Osteoblast (primary cell): ENCODE results near the gene PIGQ. TPM values are rescaled to one million over a fixed set of nuclear protein-coding genes. Genes with fewer than 3 reads are reported as not detected.
A peak's percentile ranks its signal among the peaks of the same experiment; 100 is the strongest.

Experiments
- DNase-seq: peaks from one replicate; pipeline ENCODE4 v3.0.0; 2011; ENCODE audit warnings: low spot score, mixed read lengths; ENCODE audit not compliant: insufficient read length; ENCODE audit errors: missing footprints
- H2AFZ ChIP-seq: 2 replicates; pipeline ENCODE4 v1.6.0; 2011; ENCODE audit warnings: mild to moderate bottlenecking, low read length
- H3K27ac ChIP-seq: 2 replicates; pipeline ENCODE4 v1.5.1; 2011; ENCODE audit warnings: mild to moderate bottlenecking, low read depth, low read length, moderate library complexity
- H3K27me3 ChIP-seq: 2 replicates; pipeline ENCODE4 v1.6.0; 2012; ENCODE audit warnings: mild to moderate bottlenecking, control low read depth, inconsistent platforms, low read length, moderate library complexity; ENCODE audit not compliant: insufficient read depth
- H3K36me3 ChIP-seq: 2 replicates; pipeline ENCODE4 v1.5.1; 2011; ENCODE audit warnings: mild to moderate bottlenecking, low read length, control low read depth, moderate library complexity; ENCODE audit not compliant: insufficient read depth
- H3K4me1 ChIP-seq: 2 replicates; pipeline ENCODE4 v1.5.1; 2011; ENCODE audit warnings: mild to moderate bottlenecking, low read length, control low read depth, moderate library complexity; ENCODE audit not compliant: insufficient read depth
- H3K4me2 ChIP-seq: 2 replicates; pipeline ENCODE4 v1.6.0; 2011; ENCODE audit warnings: mild to moderate bottlenecking, low read length; ENCODE audit not compliant: insufficient read depth
- H3K4me3 ChIP-seq: fragments of 200-600 bp; sonication (generic); 3 replicates; pipeline ENCODE4 v1.5.1; 2012; ENCODE audit warnings: mild to moderate bottlenecking, low read length, inconsistent platforms; ENCODE audit not compliant: insufficient read depth
- H3K79me2 ChIP-seq: 2 replicates; pipeline ENCODE4 v1.6.0; 2012; ENCODE audit warnings: mild to moderate bottlenecking, low read length, control low read depth, inconsistent platforms; ENCODE audit not compliant: insufficient read depth
- H3K9me3 ChIP-seq: 2 replicates; pipeline ENCODE4 v1.5.1; 2011; ENCODE audit warnings: low read depth, low read length, control low read depth
- H4K20me1 ChIP-seq: 2 replicates; pipeline ENCODE4 v1.6.0; 2012; ENCODE audit warnings: mild to moderate bottlenecking, low read length, control low read depth; ENCODE audit not compliant: insufficient read depth
- CTCF ChIP-seq: IDR thresholded peaks from 2 replicates; pipeline ENCODE4 v1.5.1; 2011; ENCODE audit warnings: mild to moderate bottlenecking, low read depth, low read length, moderate library complexity; ENCODE audit errors: extremely low read depth
- total RNA-seq: library from RNA; depleted of rRNA; stranded (reverse); fragments of >200 nt; gene quantifications from 2 replicates; pipeline ENCODE4 v1.2.3, GENCODE V29; 2012

The PIGQ gene
- total RNA-seq, 1 donor, result 29.0 TPM

- Histone ChIP-seq H3K9me3 (no peaks in the 10 kb centered on the region), H3K27me3 (no peaks in the 10 kb centered on the region), H3K79me2 (peaks cover 24% of the 10 kb centered on the region), H3K4me3 (no peak overlapping the region), H3K36me3 (peaks cover 11% of the 10 kb centered on the region), H3K27ac (no peak overlapping the region), H2AFZ (no peak overlapping the region), H3K4me2 (no peak overlapping the region), H4K20me1 (peaks cover 25% of the 10 kb centered on the region), H3K4me1 (peaks cover 19% of the 10 kb centered on the region)
- no peak for DNase-seq
- TF ChIP-seq CTCF, result no peak
These were observed 47.3 kb upstream of the PIGQ start for GRCh38 chr16:522320-523096.

- TF ChIP-seq CTCF, result no peak
- Histone ChIP-seq H2AFZ (no peak overlapping the region), H3K4me2 (no peak overlapping the region), H4K20me1 (peaks cover 26% of the 10 kb centered on the region), H3K79me2 (peaks cover 26% of the 10 kb centered on the region), H3K27me3 (no peaks in the 10 kb centered on the region), H3K4me1 (peaks cover 19% of the 10 kb centered on the region), H3K36me3 (peaks cover 11% of the 10 kb centered on the region), H3K9me3 (no peaks in the 10 kb centered on the region), H3K4me3 (no peak overlapping the region), H3K27ac (no peak overlapping the region)
- DNase-seq, result no peak
These were observed 46.5 kb upstream of the PIGQ start for GRCh38 chr16:523097-523741.

GRCh38 chr16:524274-525040 lies 45.3 kb upstream of the PIGQ start:
- H3K4me3 ChIP-seq, result no peak overlapping the region
- H3K36me3 ChIP-seq, result peaks cover 9% of the 10 kb centered on the region
- peaks cover 28% of the 10 kb centered on the region for H3K4me1 ChIP-seq
- H3K4me2 ChIP-seq, result no peak overlapping the region
- DNase-seq, result peak; percentile 89
- peaks cover 39% of the 10 kb centered on the region for H3K79me2 ChIP-seq
- no peak for TF ChIP-seq CTCF
- H4K20me1 ChIP-seq, result peaks cover 38% of the 10 kb centered on the region
- no peak overlapping the region for H2AFZ ChIP-seq
- no peaks in the 10 kb centered on the region for H3K9me3 ChIP-seq
- peak overlapping the region; percentile 77 for H3K27ac ChIP-seq
- H3K27me3 ChIP-seq, result no peaks in the 10 kb centered on the region
